SK-N-MC (cell line): Measurements from ENCODE around the gene CCDC183.
"Not testable (repeated sequence)": the region's sequence is repeated elsewhere in the genome, so short reads cannot be mapped to it uniquely, and the experiment has no call there.

Source experiments
- DNase-seq: peaks from one replicate; pipeline ENCODE4 v3.0.0-alpha.2; 2011; ENCODE audit warnings: low read depth, low spot score
- H3K27ac ChIP-seq: fragments of 200-600 bp; sonication (generic); 2 replicates; pipeline ENCODE4 v1.5.1; 2016; ENCODE audit warnings: mixed run types
- H3K36me3 ChIP-seq: fragments of 200-600 bp; sonication (generic); 2 replicates; pipeline ENCODE4 v1.6.1; 2017; ENCODE audit warnings: antibody characterized with exemption, low read length, mixed read lengths; ENCODE audit not compliant: insufficient read depth
- H3K4me3 ChIP-seq: fragments of 200-600 bp; sonication (generic); 2 replicates; pipeline ENCODE4 v1.5.1; 2016
- H3K9ac ChIP-seq: fragments of 200-600 bp; sonication (generic); 2 replicates; pipeline ENCODE4 v1.8.0; 2017; ENCODE audit warnings: mixed run types, mixed read lengths; ENCODE audit not compliant: insufficient read length
- H3K9me3 ChIP-seq: fragments of 200-600 bp; sonication (generic); 2 replicates; pipeline ENCODE4 v1.6.1; 2017; ENCODE audit warnings: low read depth, mild to moderate bottlenecking, antibody characterized with exemption, low read length, moderate library complexity, mixed read lengths
- EZH2 ChIP-seq: fragments of 200-600 bp; sonication (generic); IDR thresholded peaks from one replicate; pipeline ENCODE4 v1.6.1; 2017; ENCODE audit warnings: antibody characterized with exemption
- FOXP2 ChIP-seq: optimal IDR thresholded peaks from 2 replicates; pipeline ENCODE3; 2011; ENCODE audit warnings: mild to moderate bottlenecking, moderate library complexity; ENCODE audit not compliant: insufficient read depth; ENCODE audit errors: extremely low read length, control extremely low read depth
- POLR2AphosphoS5 ChIP-seq: IDR thresholded peaks from 2 replicates; pipeline ENCODE4 v1.6.1; 2012; ENCODE audit warnings: mild to moderate bottlenecking, low read depth, low read length, borderline replicate concordance

Gene CCDC183

GRCh38 chr9:136799854-136800657 is 3.9 kb downstream of the CCDC183 start:
- no peak for DNase-seq
- H3K9me3 ChIP-seq = no peaks in the 10 kb centered on the region
- TF ChIP-seq EZH2 (no peak), POLR2AphosphoS5 (peak; percentile 59; the same call in 1 of the 2 replicates)
- H3K4me3 ChIP-seq = peak overlapping the region; percentile 79
- H3K36me3 ChIP-seq = no peaks in the 10 kb centered on the region
- no peak overlapping the region for H3K9ac ChIP-seq
- no peak overlapping the region for H3K27ac ChIP-seq

GRCh38 chr9:136802321-136802720 is 6.2 kb downstream of the CCDC183 start:
- TF ChIP-seq POLR2AphosphoS5 = no peak
- no peak for TF ChIP-seq FOXP2
- no peak for TF ChIP-seq EZH2
- H3K27ac ChIP-seq = no peak overlapping the region
- no peaks in the 10 kb centered on the region for H3K9me3 ChIP-seq
- no peak overlapping the region for H3K9ac ChIP-seq
- H3K4me3 ChIP-seq = no peak overlapping the region
- no peak for DNase-seq
- H3K36me3 ChIP-seq = no peaks in the 10 kb centered on the region

- H3K9me3 ChIP-seq, DNase-seq, H3K36me3 ChIP-seq, H3K9ac ChIP-seq, H3K4me3 ChIP-seq, H3K27ac ChIP-seq: not testable (repeated sequence)
Measured at GRCh38 chr9:136803009-136803550, 6.9 kb downstream of the CCDC183 start.

- no peak for TF ChIP-seq EZH2
- no peak for TF ChIP-seq POLR2AphosphoS5
- no peak for TF ChIP-seq FOXP2
- Histone ChIP-seq H3K4me3 (no peak overlapping the region), H3K36me3 (no peaks in the 10 kb centered on the region), H3K9ac (no peak overlapping the region), H3K9me3 (no peaks in the 10 kb centered on the region), H3K27ac (no peak overlapping the region)
- no peak for DNase-seq
Measured at GRCh38 chr9:136803551-136804508, 7.7 kb downstream of the CCDC183 start.

- H3K27ac ChIP-seq = no peak overlapping the region
- no peak for TF ChIP-seq FOXP2
- TF ChIP-seq POLR2AphosphoS5 = no peak
- no peak for TF ChIP-seq EZH2
Measured at GRCh38 chr9:136804509-136805206, 8.5 kb downstream of the CCDC183 start.

GRCh38 chr9:136805207-136805740 is 9.1 kb downstream of the CCDC183 start:
- Histone ChIP-seq H3K9ac (no peak overlapping the region), H3K27ac (no peak overlapping the region), H3K4me3 (no peak overlapping the region), H3K36me3 (peaks cover 10% of the 10 kb centered on the region), H3K9me3 (no peaks in the 10 kb centered on the region)
- no peak for DNase-seq
- TF ChIP-seq FOXP2 = no peak
- no peak for TF ChIP-seq EZH2
- no peak for TF ChIP-seq POLR2AphosphoS5

More at GRCh38 chr9:136804509-136805206, 8.5 kb downstream of the CCDC183 start:
- no peak overlapping the region for H3K4me3 ChIP-seq
- no peak for DNase-seq
- no peak overlapping the region for H3K9ac ChIP-seq
- no peaks in the 10 kb centered on the region for H3K9me3 ChIP-seq
- H3K36me3 ChIP-seq = peaks cover 4% of the 10 kb centered on the region

GRCh38 chr9:136806067-136806466 is 9.9 kb downstream of the CCDC183 start:
- Histone ChIP-seq H3K27ac (no peak overlapping the region), H3K9ac (no peak overlapping the region), H3K4me3 (no peak overlapping the region; the same call in 1 of the 2 replicates), H3K9me3 (no peaks in the 10 kb centered on the region), H3K36me3 (peaks cover 14% of the 10 kb centered on the region)
- TF ChIP-seq EZH2 = no peak
- no peak for TF ChIP-seq POLR2AphosphoS5
- no peak for TF ChIP-seq FOXP2
- DNase-seq = no peak
